ENCODE data around the gene TGFBR3L.

DNA sequence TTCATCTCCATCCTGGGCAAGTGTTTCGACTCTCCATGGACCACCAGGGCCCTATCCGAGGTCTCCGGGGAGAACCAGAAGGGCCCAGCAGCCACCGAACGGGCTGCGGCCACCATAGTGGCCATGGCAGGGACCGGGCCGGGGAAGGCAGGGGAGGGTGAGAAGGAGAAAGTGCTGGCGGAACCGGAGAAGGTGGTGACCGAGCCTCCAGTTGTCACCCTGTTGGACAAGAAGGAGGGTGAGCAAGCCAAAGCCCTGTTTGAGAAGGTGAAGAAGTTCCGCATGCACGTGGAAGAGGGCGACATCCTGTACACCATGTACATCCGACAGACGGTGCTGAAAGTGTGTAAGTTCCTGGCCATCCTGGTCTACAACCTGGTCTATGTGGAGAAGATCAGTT, 15.7 kb upstream of the TGFBR3L start:
- TF ChIP-seq, protein P1, sequence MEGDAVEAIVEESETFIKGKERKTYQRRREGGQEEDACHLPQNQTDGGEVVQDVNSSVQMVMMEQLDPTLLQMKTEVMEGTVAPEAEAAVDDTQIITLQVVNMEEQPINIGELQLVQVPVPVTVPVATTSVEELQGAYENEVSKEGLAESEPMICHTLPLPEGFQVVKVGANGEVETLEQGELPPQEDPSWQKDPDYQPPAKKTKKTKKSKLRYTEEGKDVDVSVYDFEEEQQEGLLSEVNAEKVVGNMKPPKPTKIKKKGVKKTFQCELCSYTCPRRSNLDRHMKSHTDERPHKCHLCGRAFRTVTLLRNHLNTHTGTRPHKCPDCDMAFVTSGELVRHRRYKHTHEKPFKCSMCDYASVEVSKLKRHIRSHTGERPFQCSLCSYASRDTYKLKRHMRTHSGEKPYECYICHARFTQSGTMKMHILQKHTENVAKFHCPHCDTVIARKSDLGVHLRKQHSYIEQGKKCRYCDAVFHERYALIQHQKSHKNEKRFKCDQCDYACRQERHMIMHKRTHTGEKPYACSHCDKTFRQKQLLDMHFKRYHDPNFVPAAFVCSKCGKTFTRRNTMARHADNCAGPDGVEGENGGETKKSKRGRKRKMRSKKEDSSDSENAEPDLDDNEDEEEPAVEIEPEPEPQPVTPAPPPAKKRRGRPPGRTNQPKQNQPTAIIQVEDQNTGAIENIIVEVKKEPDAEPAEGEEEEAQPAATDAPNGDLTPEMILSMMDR (IDR thresholded peaks at IDR 0.05) = no peak
- TF ChIP-seq POLR2A (IDR thresholded peaks at IDR 0.05) = no peak

All from body of pancreas (tissue), 4 donors.